HG03103 (cell line): ENCODE results near the gene CTU1.

Experiments used
- ATAC-seq: cut with Tn5 transposase; IDR thresholded peaks from one replicate; pipeline ENCODE4 v1.9.1; 2021; ENCODE audit warnings: low read depth; ENCODE audit not compliant: unreplicated experiment

CTU1 gene

GRCh38 chr19:51107406-51108065 lies 673 bp downstream of the CTU1 start:
- ATAC-seq = no peak

- ATAC-seq = no peak
These were observed 4.3 kb downstream of the CTU1 start for GRCh38 chr19:51103926-51104341.

- no peak for ATAC-seq
These were observed 5.2 kb downstream of the CTU1 start for GRCh38 chr19:51102991-51103390.

DNA sequence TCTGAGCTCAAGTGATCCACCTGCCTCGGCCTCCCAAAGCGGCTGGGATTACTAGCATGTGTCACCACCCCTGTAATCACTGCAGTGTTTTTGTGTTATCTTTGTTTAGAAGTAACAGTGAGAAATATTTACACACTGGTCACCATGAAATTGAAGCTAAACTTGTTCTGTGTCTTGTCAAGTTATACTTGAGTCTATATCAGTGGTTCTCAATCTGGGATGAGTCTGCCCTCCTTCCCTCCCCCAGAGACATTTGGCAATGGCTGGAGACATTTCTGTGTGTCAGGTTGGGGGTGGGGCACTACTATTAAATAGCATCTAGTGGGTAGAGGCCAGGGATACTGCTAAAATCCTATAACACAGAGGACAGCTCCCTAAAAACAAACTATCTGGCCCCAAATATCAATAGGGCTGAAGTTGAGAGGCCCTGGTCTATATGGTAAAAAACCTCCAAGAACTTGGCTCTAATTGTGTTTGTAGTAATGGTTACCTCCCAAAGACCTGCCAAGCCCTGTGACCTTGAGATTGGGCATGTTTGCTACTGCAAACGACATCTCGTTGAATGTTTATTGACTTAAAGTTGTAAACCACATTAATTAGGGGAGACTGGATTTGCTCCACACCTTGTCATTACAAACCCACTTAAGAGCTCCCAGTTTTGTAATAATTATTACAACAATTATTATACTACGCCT lies 6.9 kb downstream of the CTU1 start:
- no peak for ATAC-seq

DNA sequence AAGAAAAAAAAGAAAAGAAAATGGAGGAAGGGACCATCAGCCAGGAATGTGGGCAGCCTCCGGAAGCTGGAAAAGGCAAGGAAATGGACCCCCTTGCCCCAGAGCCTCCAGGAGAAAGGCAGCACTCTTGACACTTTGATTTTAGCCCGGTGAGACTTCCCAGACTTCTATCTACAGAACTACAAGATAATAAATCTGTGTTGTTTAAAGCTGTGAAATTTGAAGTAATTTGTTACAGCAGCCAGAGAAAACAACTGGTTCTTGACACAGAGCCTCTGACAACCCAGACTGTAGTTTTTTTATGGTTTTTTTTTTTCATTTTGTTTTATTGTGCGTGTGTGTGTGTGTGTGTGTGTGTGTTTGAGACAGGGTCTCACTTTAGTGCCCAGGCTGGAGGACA lies 7.6 kb downstream of the CTU1 start:
- no peak for ATAC-seq

DNA sequence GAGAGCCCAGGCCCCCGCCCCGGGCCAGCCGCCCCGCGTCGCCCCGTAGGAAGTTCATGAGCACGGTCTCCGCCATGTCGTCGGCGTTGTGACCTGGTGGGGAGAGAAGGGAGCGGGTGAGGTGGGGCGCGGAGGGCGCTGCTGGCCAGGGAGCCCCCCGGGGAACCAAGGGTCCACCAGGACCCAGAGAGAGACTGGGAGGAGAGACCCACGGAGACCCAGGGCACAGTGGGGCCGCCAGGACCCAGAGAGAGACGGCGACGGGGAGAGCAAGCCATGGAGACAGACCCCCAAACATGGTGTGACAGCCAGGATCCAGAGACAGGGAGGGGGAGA lies 9.2 kb downstream of the CTU1 start:
- no peak for ATAC-seq

DNA sequence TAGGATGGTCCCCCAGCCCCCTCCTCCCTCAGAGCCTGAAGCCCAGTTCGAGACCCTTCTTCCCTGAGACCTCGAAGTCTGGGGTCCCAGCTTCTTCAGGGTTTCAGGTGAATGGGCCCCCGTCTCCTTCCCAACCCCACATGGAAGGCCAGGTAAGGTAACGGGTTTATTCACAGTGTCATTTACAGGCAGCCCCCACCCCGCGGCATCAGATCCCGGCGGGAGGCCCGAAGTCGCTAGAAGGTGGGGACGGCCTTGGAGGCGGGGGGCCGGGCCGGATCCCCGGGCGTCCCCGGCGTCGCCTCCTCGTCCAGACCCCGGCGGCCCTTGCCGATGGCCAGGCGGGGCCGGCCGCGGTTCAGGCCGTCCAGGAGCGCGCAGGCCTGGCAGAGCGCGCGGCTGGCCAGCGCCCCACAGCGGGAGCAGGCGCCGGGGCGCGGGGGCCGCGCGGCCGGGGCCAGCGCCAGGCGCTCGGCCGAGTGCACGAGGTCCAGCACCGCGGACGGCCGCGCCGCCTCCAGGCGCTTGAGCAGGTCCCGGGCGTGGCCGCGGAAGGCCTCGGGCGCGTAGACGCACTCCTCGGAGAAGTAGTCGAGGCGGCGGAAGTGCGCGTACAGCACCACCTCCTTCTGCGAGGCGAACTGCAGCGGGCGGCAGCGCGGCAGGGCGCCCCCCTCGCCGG lies 9.7 kb downstream of the CTU1 start:
- no peak for ATAC-seq

GRCh38 chr19:51097796-51098195 lies 10.4 kb downstream of the CTU1 start:
- ATAC-seq = no peak

- no peak for ATAC-seq
These were observed 11.0 kb downstream of the CTU1 start for GRCh38 chr19:51097166-51097738.

DNA sequence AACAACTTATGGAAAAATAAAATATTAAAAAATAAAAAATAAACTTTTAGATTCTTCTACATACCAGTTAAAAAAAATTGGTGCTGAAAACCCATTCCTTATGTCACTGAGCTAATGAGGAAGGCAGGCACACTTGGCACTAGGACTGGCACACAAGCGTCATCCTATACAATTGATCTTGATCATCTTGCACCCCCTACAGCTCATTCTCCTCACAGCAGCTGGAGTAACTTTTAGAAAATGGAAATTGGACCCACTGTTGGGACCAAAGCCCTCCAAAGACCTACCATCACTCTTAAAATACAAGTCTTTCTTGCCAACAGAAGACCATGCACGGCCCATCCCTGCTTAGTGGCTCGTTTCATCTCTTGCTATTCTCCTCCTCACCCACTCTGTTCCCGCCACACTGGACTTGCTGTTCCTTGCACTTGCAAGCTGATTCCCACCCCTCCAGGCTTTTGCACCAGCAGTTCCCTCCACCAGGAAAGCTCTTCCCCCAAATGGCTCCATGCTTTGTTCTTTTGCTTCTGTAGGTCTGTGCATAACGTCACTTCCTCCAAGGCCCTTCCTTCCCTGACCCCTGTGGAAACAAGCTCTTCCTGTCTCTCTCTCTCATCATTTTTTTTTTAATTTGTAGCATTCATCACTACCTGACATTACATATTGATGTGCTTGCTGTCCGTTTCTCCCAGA lies 11.6 kb downstream of the CTU1 start:
- ATAC-seq = no peak

DNA sequence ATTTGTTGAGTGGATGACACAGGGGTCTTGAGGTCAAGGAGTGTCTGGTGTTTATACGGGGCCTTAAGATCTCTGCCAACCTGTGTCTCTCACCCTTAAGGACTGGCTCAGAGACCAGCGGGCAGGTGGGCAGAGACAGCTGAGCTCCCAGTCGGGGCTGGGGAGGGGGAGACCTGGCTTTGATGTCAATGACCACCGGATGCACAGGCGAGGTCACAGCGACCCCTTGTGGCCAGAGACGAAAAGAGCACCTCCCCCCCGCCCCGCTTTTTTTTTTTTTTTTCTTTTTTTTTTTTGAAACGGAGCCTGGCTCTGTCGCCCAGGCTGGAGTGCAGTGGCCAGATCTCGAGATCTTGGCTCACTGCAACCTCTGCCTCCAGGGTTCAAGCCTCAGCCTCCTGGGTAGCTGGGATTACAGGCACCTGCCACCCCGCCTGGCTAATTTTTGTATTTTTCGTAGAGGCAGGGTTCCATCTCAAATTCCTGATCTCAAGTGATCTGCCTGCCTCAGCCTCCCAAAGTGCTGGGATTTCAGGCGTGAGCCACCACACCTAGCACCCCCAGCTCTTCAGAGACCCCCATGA lies 13.4 kb downstream of the CTU1 start:
- no peak for ATAC-seq

DNA sequence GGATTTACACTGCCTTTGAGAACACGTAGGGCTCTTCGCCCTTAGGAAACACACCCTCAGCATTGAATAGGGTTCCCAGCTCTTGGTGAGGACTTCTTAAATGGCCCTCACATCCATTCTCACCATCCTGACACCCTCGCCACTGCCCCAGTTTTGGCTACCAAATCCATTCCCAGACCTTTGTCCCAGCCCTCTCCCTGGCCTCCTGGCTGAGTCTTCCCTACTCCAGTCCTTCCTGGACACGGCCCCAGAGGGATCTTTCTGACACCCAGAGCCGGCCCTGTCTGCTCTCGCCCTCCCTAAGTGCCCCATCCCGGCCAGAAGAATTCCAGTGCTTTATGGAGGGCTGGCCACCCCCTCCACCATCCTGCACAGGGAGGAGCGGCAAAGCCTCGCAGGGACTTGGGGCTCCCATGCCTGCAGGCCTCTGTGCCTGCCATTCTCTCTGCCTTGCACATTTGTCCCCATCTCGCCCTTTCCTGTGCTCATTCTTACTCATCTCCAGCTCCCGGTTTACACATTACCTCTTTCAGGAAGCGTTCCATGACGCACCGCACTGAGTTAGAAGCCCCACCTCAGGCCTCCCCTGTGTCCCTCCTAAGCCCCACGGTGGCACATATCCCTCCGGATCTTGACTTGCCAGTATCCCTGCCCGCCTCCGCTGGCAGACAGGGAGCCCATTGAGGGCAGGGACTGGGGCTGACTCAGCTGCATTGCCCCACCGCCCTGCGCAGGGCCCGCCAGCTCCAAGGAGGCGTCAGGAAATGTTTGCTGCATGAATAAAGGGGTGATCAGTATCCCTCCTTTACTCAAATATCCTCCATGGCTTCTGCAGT lies 14.5 kb downstream of the CTU1 start:
- no peak for ATAC-seq

GRCh38 chr19:51093101-51093500 lies 15.1 kb downstream of the CTU1 start:
- ATAC-seq = no peak

- ATAC-seq = no peak
These were observed 16.0 kb downstream of the CTU1 start for GRCh38 chr19:51091895-51092873.

DNA sequence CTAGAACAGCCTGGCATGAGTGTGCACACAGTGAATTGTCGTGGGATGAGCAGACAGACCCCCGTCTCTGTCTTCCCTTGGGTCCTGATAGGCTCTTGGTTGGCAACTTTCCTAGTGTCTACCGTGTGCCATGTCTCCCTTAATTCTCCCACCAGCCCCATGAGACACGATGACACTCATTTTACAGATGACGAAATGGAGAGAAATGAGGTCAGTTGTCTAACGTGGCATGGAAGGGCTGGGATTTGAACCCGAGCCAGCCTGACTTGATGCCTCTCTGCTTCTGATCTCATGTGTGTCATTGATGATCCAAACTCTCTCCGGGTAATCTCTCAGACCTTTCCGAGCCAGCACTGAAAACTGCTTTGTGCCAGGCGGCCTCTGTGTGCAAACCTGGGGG lies 17.1 kb downstream of the CTU1 start:
- no peak for ATAC-seq

GRCh38 chr19:51090471-51090870 lies 17.7 kb downstream of the CTU1 start:
- ATAC-seq = no peak

GRCh38 chr19:51089786-51090185 lies 18.4 kb downstream of the CTU1 start:
- no peak for ATAC-seq

DNA sequence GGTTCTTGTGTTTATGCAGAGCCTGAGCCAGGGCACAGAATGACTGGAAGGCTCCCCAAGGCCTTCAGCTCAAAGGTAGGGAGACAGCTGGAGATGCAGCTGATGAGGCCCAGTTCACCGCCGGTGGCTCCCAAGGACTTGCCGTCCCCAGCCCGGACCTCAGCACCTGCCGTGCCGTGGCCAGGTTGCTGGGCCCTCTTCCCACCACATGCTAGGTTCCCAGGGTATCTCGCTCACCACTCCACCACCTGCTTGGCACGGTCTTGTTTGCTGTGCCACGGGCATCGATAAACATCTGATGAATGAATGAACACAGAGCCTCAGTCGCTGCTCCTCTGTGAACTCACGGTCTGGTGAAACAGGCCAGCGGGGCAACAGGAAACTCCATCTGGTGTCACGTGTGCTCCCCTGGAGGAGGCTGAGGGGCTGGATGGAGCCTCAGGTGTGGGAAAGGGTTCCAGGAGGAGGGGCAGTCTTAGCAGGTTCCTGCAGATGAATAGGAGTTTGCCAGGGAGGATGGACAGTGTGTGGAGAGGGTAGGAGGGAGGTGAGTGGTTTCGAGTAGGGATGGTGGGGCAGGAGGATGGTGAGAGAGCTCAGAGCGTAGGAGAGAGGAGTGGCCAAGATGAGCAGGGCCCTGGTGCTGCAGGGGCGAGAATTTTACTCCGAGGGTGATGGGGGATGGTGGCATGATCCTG lies 21.9 kb downstream of the CTU1 start:
- no peak for ATAC-seq
